Mesodermal cell (in vitro differentiated cells): ENCODE data around the gene GPC5.

Source experiments
- H3K27ac ChIP-seq: 2 replicates; pipeline ENCODE4 v1.7.0; 2013; ENCODE audit warnings: mild to moderate bottlenecking, low read depth, low read length, moderate library complexity; ENCODE audit not compliant: severe bottlenecking
- H3K36me3 ChIP-seq: 2 replicates; pipeline ENCODE4 v1.7.1; 2013; ENCODE audit warnings: mild to moderate bottlenecking, low read length, moderate library complexity; ENCODE audit not compliant: control insufficient read depth, insufficient read depth
- H3K4me1 ChIP-seq: one replicate; pipeline ENCODE4 v1.7.1; 2013; ENCODE audit warnings: mild to moderate bottlenecking, low read length; ENCODE audit not compliant: insufficient read depth, control insufficient read depth, poor library complexity, severe bottlenecking
- H3K4me3 ChIP-seq: 2 replicates; pipeline ENCODE4 v1.7.0; 2013; ENCODE audit warnings: low read length, control low read depth, mild to moderate bottlenecking; ENCODE audit not compliant: insufficient read depth, poor library complexity, severe bottlenecking; ENCODE audit errors: extremely low read depth
- H3K9me3 ChIP-seq: 2 replicates; pipeline ENCODE4 v1.7.1; 2013; ENCODE audit warnings: mild to moderate bottlenecking, low read length, moderate library complexity; ENCODE audit not compliant: control insufficient read depth
- WGBS, 2 experiments: methylation state at CpG; one replicate each; pipeline ENCODE4 v1.1.5; 2013; ENCODE audit warnings: missing lambda C conversion rate in 2 of 2; ENCODE audit not compliant: insufficient coverage in 2 of 2; 5-methylcytosine and 5-hydroxymethylcytosine counted together

The GPC5 gene

DNA sequence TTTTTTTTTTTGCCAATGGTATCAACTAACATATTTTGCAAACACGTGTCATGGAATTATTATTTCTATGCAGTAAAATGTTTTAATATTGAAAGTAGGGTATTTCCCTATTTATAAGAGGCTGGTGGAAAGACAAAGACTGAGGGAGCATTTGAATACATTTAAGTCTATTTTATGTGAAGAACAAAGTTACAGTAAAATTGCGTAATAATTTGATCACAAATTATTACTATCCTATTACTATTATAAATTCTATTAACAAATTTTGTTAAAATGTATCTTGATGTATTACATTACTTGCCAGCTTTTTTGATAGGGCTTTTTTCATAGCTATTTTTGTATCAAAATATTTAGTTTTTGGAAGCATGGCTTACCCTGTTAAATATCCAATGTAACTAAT is 58.4 kb downstream of the GPC5 start:
- Histone ChIP-seq H3K9me3 (no peaks in the 10 kb centered on the region), H3K27ac (no peak overlapping the region), H3K4me3 (no peak overlapping the region), H3K36me3 (no peaks in the 10 kb centered on the region), H3K4me1 (no peaks in the 10 kb centered on the region)
- no CpG with 5 or more reads among the region's 2 CpGs for WGBS, 2 experiments

DNA sequence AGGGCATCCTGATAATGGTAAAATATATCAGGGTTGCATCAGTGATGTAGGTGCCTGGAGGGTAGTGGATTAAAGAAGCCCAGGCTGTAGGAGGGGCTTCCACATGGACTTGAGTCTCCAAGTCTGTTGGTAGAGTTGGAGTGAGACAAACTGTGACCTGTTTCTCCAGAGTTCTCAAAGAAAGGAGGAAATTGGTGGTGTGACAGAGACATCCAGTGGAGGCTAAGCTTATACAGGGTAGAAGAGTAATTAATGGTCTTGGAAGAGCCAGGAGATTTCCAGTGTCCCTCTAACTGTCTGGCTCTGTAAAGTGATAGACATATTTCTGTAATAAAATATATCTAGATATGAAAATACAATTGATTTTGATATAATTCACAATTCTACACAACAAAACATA is 61.1 kb downstream of the GPC5 start:
- Histone ChIP-seq H3K4me1 (no peaks in the 10 kb centered on the region), H3K27ac (no peak overlapping the region), H3K36me3 (no peaks in the 10 kb centered on the region), H3K9me3 (no peaks in the 10 kb centered on the region), H3K4me3 (no peak overlapping the region)

DNA sequence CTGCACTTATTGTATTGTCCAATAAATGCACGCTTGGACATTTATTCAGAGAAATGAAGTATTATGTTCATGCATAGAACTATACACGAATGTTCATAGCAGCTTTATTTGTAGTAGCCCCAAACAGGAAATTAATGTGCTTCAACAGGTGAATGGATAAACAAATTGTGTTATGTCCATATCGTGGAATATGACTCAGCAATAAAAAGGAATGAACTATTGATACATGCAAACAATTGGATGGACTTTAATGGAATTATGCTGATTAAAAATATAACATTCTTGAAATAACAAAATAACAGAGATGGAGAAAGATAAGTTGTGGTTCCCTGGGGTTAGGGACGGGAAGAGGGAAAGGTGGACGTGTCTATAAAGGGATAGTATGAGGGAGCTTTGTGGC is 65.9 kb downstream of the GPC5 start:
- Histone ChIP-seq H3K36me3 (no peaks in the 10 kb centered on the region), H3K27ac (no peak overlapping the region), H3K4me1 (no peaks in the 10 kb centered on the region), H3K4me3 (no peak overlapping the region), H3K9me3 (no peaks in the 10 kb centered on the region)
- WGBS, 2 experiments = 88 to 92% methylated on average over 2 to 3 of the region's 5 CpGs

DNA sequence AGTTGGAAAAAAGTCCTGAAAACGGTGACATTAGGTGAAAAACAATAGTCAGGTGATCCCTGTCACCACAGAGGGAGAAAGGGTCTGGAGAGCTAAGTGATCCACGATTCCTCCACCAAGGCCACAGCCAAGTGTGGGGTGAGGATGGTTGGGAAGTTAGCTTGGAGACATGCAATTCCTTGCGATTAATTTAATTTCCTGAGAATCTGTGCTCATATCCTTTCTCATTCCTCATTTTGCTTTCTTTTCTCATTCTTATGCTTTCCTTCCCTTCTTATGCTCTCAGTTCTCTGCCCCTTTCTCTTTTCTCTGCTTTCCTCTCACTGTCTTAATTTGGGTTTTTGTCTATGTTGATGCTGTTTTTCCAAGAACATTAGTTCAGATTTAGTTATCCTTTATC is 68.8 kb downstream of the GPC5 start:
- Histone ChIP-seq H3K4me1 (no peaks in the 10 kb centered on the region), H3K27ac (no peak overlapping the region), H3K36me3 (no peaks in the 10 kb centered on the region), H3K4me3 (no peak overlapping the region), H3K9me3 (no peaks in the 10 kb centered on the region)
- WGBS, 2 experiments = 76 to 100% methylated on average over 1 to 2 of the region's 3 CpGs

DNA sequence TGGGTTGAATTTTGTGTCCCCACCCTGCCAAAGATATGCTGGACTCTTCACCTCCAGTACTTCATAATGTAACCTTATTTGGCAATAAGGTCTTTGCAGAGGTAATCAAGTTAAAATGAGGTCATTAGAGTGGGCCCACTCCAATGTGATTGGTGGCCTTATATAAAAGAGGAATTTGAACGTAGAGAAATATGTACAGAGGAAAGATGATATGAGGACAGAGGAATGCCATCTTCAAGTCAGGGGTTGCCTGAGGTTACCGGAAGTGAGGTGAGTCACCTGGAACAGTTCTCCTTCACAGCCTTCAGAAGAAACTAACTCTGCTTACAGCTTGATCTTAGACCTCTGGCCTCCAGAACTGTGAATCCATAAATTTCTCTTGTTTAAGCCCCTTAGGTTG is 69.9 kb downstream of the GPC5 start:
- no peaks in the 10 kb centered on the region for H3K36me3 ChIP-seq
- H3K4me1 ChIP-seq = no peaks in the 10 kb centered on the region
- WGBS, 2 experiments = 100% methylated on average over 2 of the region's 2 CpGs
- no peaks in the 10 kb centered on the region for H3K9me3 ChIP-seq
- H3K27ac ChIP-seq = no peak overlapping the region
- no peak overlapping the region for H3K4me3 ChIP-seq

DNA sequence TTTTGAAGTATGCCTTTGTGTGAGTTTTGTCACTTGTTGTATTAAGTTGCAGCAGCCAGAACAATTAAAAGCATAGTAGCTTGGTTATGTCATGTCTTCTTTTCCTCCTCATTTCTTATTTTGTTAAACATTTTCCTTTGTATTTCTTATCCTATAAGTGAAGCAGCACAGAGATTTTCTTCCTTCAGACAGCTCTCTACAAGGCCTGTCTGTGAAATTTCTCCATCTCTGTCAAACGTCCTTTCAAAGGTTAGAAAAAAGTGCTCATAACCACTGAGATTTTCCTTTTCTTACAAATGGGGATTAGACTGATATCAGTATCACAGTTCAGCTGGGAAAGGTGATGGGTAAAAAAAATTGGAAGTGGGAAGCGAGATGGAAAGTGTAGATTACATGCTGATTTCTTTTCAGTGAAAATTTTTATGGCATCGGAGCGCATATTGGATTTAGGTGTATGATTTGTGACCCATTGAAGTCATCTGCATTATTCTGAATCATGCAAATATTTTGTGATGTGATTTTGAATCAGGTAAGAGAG is 71.7 kb downstream of the GPC5 start:
- no peaks in the 10 kb centered on the region for H3K4me1 ChIP-seq
- WGBS, 2 experiments = 76 to 93% methylated on average over 3 of the region's 4 CpGs
- no peak overlapping the region for H3K4me3 ChIP-seq
- no peaks in the 10 kb centered on the region for H3K9me3 ChIP-seq
- H3K27ac ChIP-seq = no peak overlapping the region
- no peaks in the 10 kb centered on the region for H3K36me3 ChIP-seq

DNA sequence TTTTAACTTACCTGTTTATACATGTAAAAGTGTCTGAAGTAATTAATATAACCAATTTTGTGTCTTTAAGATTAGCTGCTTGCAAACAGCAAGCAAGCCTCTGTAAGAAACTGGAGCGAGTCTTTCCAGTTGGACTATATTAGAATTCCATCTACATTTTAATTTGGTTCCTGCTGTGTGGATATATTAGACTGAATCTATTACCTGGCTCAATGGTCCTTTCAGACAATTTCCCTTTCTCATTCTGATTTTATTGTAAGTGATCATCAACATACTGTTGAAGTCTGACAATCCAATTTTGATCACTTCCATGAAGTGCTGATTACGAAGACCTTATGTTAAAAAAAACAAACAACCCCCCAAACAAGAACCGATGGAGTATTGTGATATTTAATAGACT is 72.3 kb downstream of the GPC5 start:
- Histone ChIP-seq H3K36me3 (no peaks in the 10 kb centered on the region), H3K27ac (no peak overlapping the region), H3K4me3 (no peak overlapping the region), H3K9me3 (no peaks in the 10 kb centered on the region), H3K4me1 (no peaks in the 10 kb centered on the region)
- no CpG with 5 or more reads among the region's 3 CpGs for WGBS, 2 experiments

DNA sequence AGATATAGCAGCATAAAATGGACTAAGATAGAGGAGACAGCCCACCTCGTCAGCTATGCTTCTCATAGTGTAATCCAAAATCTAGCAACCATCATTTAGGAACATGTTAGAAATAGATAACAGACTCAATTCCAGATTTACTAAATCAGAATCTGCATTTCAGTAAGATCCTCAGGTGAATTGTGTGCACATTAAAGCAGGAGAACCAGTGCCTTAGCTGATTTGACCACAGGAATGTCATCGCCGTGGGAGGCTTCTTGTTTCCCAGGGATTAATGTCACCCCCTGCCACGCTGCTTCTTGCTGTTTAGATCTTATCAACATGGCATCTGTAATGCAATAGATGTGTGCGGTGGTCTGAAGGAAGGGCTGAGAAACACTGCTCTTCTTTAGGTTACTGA is 84.0 kb downstream of the GPC5 start:
- H3K36me3 ChIP-seq = no peaks in the 10 kb centered on the region

DNA sequence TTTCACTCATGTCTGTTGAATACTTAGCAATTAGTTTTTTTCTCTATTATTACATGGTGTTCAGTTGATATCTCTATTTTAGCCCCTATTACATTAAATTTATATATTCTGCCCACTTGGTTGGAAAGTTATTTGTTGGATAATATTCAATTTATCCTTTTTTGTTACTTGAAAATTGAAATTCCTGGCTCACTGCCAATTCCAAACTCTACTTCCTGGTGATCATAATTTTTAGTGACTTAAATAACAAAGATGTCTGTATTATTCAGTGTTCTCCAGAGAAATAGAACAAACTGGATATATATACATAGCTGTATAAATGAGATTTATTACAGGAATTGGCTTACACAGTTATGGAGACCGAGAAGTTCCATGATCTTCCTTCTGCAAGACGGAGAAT is 93.6 kb downstream of the GPC5 start:
- H3K4me3 ChIP-seq = no peak overlapping the region
- 84 to 89% methylated on average over 2 of the region's 2 CpGs for WGBS, 2 experiments
- no peaks in the 10 kb centered on the region for H3K9me3 ChIP-seq
- H3K4me1 ChIP-seq = no peaks in the 10 kb centered on the region
- H3K36me3 ChIP-seq = no peaks in the 10 kb centered on the region
- no peak overlapping the region for H3K27ac ChIP-seq

More for the DNA sequence above, 84.0 kb downstream of the GPC5 start:
- WGBS, 2 experiments = 63 to 65% methylated on average over 2 to 3 of the region's 5 CpGs
- Histone ChIP-seq H3K27ac (no peak overlapping the region), H3K4me1 (no peaks in the 10 kb centered on the region), H3K4me3 (no peak overlapping the region), H3K9me3 (no peaks in the 10 kb centered on the region)

DNA sequence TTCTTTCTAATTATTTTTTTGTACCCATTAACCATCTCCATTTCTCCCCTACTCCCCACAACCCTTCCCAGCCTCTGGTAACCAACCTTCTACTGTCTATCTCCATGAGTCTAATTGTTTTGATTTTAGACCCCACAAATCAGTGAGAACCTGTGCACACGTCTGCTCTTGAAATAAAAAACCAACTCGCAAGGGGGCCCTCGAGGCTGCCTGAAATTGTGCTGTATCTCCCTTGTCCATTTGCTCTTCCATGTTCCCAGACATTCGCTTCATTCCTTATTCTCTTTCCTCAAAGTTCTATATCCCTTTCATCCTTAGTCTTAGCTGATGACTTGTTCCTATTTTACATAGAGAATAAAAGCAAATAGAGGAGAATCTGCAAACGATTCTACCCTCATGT is 95.0 kb downstream of the GPC5 start:
- Histone ChIP-seq H3K4me1 (no peaks in the 10 kb centered on the region), H3K4me3 (no peak overlapping the region), H3K9me3 (no peaks in the 10 kb centered on the region), H3K36me3 (no peaks in the 10 kb centered on the region), H3K27ac (no peak overlapping the region)
- WGBS, 2 experiments = 90 to 100% methylated on average over 3 of the region's 5 CpGs

DNA sequence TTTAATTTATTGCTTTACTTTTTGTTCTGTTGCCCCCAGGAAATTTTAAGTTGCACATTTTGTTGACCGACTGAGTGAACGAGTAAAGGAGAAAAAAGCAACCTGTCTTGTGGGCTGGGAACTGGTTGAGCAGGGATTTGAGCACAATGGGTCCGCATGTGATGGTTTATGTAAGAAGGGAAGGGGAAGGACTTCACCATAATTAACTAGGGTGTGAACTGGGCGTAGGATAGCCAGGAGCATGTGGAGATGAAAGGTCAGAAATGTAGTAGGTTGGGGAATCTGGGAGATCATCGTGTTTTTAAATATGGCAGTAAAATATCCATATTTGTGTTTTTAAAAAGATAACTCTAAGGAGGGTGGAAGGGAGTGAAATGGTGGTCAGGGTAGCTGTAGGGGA is 99.9 kb downstream of the GPC5 start:
- WGBS, 2 experiments = 91% methylated on average over 4 to 5 of the region's 5 CpGs
- H3K36me3 ChIP-seq = no peaks in the 10 kb centered on the region
- no peak overlapping the region for H3K27ac ChIP-seq
- H3K4me3 ChIP-seq = no peak overlapping the region
- H3K9me3 ChIP-seq = no peaks in the 10 kb centered on the region
- no peaks in the 10 kb centered on the region for H3K4me1 ChIP-seq

DNA sequence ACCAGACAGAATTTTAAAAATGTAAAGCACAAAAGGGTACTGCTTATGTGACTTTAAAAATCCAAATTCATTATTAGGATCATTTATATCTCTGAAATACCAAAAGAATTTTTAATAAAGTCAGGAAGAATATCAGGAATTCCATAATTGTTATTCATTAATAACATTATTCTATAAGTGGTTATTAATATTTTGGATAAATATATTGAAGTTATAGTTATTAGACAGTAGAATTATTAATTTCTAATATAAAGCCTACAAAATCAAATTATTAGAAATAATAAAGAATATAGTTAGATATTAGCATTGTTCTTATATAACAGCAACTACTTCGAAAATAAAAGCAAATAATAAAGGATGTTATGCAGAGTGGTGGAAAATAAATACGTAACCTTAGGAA is 105.8 kb downstream of the GPC5 start:
- Histone ChIP-seq H3K36me3 (no peaks in the 10 kb centered on the region), H3K9me3 (no peaks in the 10 kb centered on the region), H3K4me1 (no peaks in the 10 kb centered on the region), H3K27ac (no peak overlapping the region), H3K4me3 (no peak overlapping the region)
- WGBS, 2 experiments = no CpG with 5 or more reads among the region's 2 CpGs
